K562 (cell line): ENCODE measurements around the gene MED15. TPM values are rescaled to one million over a fixed set of nuclear protein-coding genes. Genes with fewer than 3 reads are reported as not detected.
A peak's percentile ranks its signal among the peaks of the same experiment; 100 is the strongest.

ENCODE experiments used
- E2F3 ChIP-seq: fragments of 250-450 bp; sonication (Bioruptor Pico); IDR thresholded peaks from 2 replicates; pipeline ENCODE4 v1.4.0; 2020; ENCODE audit warnings: mild to moderate bottlenecking
- EZH2 ChIP-seq: IDR thresholded peaks from 2 replicates; pipeline ENCODE4 v1.6.1; 2012; ENCODE audit warnings: low read depth, mild to moderate bottlenecking, inconsistent platforms, low read length, borderline replicate concordance
- HDAC2 ChIP-seq: fragments of 450-650 bp; IDR thresholded peaks from 2 replicates; pipeline ENCODE4 v1.6.1; 2016; ENCODE audit warnings: mild to moderate bottlenecking
- JUN ChIP-seq, 2 experiments: sonication (generic) in 1 of 2; formaldehyde crosslinking in 1 of 2; IDR thresholded peaks; 2 replicates each; pipeline versions ENCODE4 v1.6.1 to v1.8.0; 2012 to 2022; ENCODE audit warnings: borderline replicate concordance in 2 of 2, mild to moderate bottlenecking in 2 of 2, improper control_type of control experiment in 1 of 2, low read depth in 1 of 2, low read length in 1 of 2, missing genetic modification reagents in 1 of 2
- KLF13 ChIP-seq: fragments of 450-650 bp; IDR thresholded peaks from 2 replicates; pipeline ENCODE4 v1.6.1; 2016; ENCODE audit warnings: missing genetic modification characterization, low read depth, mild to moderate bottlenecking, missing compliant biosample characterization, moderate library complexity, borderline replicate concordance
- SMARCC2 ChIP-seq: fragments of 450-650 bp; IDR thresholded peaks from 2 replicates; pipeline ENCODE4 v1.6.1; 2017; ENCODE audit warnings: antibody characterized with exemption, moderate library complexity, mild to moderate bottlenecking, low read depth
- STAT5A ChIP-seq: IDR thresholded peaks from 2 replicates; pipeline ENCODE4 v1.6.1; 2012; ENCODE audit warnings: low read length, inconsistent platforms, borderline replicate concordance
- ZNF764 ChIP-seq: fragments of 250-450 bp; sonication (Bioruptor Pico); IDR thresholded peaks from 2 replicates; pipeline ENCODE4 v1.4.0; 2020; ENCODE audit warnings: low read depth, mild to moderate bottlenecking, moderate library complexity
- polyA plus RNA-seq, 8 experiments: library from polyadenylated mRNA; depleted of rRNA in 4 of 8; stranded (reverse) in 5 of 8; unstranded in 3 of 8; fragments of >200 nt; fragmentation: Nextera tagmentation in 2 of 8; fragmentation: Illumina TruSeq in 1 of 8; extraction: Ambion mirVana in 2 of 8; extraction: Trizol in 1 of 8; gene quantifications; 2 replicates each; pipeline versions ENCODE4 v1.2.1 to v1.2.3, GENCODE V29; 2011 to 2014; ENCODE audit warnings: inconsistent platforms in 1 of 8, missing spikeins in 1 of 8
- total RNA-seq, 7 experiments: library from RNA; depleted of rRNA in 6 of 7; stranded (reverse); fragments of >200 nt in 6 of 7; fragmentation: Illumina TruSeq in 2 of 7; extraction: Trizol in 2 of 7; gene quantifications; 2 replicates each; pipeline versions ENCODE4 v1.2.1 to v1.2.3, GENCODE V29; 2011 to 2021; ENCODE audit warnings: low replicate concordance in 1 of 7
- TF ChIP-seq, protein P1 (sequence below), 2 experiments: fragments of 150-350 bp in 1 of 2; IDR thresholded peaks; 2 replicates each; pipeline ENCODE4 v1.6.1; 2012 to 2016; ENCODE audit warnings: low read depth in 2 of 2, low read length in 2 of 2, mild to moderate bottlenecking in 1 of 2, moderate library complexity in 1 of 2
- TF ChIP-seq, protein P2 (sequence below), 2 experiments: fragments of 450-650 bp in 1 of 2; sonication (generic) in 1 of 2; formaldehyde crosslinking; conservative IDR thresholded peaks; 2 replicates each; pipeline versions ENCODE4 v1.4.0 to v1.8.1; 2020 to 2022; ENCODE audit warnings: mild to moderate bottlenecking in 1 of 2, missing genetic modification reagents in 1 of 2
- TF ChIP-seq, protein P3 (sequence below): fragments of 250-450 bp; sonication (Bioruptor Pico); IDR thresholded peaks from 2 replicates; pipeline ENCODE4 v1.4.0; 2020

MED15 gene
- total and polyA plus RNA-seq, 9 of the 15 experiments (the other 6 are each of a cell fraction or from before 2014, with no cell fraction given), result 4.0 to 271 (median 60.1) TPM

DNA sequence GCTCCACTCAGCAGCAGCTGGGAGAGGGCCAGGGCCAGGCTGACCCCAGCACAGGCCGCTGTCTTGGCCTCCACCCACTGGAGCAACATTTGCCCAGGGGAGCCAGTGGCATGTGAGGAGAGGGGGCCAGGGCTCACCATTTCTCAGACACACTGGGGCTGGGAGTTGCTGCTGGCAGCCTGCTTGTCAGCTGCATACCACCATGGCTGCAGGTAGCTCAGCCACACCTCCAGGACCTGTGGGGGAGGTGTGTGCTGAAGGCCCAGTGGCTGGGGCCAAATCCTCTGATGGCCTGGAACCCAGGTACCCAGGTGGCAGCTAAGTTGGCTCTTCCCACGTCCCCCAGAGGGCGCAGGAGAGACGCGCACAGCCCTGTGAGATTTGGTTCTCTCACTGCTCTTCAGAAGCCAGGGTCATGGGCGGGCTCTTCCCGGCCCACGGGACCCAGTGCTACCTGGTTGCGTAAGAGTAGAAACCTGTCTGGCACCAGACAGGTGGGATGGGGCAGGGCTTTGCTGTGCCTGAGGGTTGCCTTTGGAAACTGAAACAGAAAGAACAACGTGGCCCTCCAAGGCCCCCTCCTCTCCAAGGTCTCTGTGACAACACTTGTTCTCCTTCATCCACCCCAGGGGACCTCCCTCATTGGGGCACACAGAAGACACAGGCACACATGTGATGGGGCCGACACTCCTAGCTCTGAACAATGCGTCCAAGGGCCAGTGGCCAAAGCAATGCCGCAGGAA lies 98.8 kb downstream of the MED15 start (continued):
- TF ChIP-seq, protein P1, sequence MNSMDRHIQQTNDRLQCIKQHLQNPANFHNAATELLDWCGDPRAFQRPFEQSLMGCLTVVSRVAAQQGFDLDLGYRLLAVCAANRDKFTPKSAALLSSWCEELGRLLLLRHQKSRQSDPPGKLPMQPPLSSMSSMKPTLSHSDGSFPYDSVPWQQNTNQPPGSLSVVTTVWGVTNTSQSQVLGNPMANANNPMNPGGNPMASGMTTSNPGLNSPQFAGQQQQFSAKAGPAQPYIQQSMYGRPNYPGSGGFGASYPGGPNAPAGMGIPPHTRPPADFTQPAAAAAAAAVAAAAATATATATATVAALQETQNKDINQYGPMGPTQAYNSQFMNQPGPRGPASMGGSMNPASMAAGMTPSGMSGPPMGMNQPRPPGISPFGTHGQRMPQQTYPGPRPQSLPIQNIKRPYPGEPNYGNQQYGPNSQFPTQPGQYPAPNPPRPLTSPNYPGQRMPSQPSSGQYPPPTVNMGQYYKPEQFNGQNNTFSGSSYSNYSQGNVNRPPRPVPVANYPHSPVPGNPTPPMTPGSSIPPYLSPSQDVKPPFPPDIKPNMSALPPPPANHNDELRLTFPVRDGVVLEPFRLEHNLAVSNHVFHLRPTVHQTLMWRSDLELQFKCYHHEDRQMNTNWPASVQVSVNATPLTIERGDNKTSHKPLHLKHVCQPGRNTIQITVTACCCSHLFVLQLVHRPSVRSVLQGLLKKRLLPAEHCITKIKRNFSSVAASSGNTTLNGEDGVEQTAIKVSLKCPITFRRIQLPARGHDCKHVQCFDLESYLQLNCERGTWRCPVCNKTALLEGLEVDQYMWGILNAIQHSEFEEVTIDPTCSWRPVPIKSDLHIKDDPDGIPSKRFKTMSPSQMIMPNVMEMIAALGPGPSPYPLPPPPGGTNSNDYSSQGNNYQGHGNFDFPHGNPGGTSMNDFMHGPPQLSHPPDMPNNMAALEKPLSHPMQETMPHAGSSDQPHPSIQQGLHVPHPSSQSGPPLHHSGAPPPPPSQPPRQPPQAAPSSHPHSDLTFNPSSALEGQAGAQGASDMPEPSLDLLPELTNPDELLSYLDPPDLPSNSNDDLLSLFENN (IDR thresholded peaks at IDR 0.05; ENCODE audit: low read depth in 2 of 2, low read length in 2 of 2), result peak in 1 of 2 experiments; percentile 29; a peak in 1 of 4 replicates
- no peak; the same call in 1 of the 2 replicates for TF ChIP-seq HDAC2
- no peak for TF ChIP-seq SMARCC2
- TF ChIP-seq EZH2, result no peak
- no peak for TF ChIP-seq KLF13 (tag)
- peak; percentile 79 for TF ChIP-seq E2F3 (CRISPR knock-in tag)
- TF ChIP-seq STAT5A, result no peak
- TF ChIP-seq, protein P2, sequence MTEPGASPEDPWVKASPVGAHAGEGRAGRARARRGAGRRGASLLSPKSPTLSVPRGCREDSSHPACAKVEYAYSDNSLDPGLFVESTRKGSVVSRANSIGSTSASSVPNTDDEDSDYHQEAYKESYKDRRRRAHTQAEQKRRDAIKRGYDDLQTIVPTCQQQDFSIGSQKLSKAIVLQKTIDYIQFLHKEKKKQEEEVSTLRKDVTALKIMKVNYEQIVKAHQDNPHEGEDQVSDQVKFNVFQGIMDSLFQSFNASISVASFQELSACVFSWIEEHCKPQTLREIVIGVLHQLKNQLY (CRISPR knock-in tag; conservative IDR thresholded peaks at IDR 0.05), result 0 out of 4 replicates have a peak, but pooled peaks of 1 of the 2 experiments have one; percentile 84
- peak; percentile 59; the same call in 1 of the 2 replicates for TF ChIP-seq ZNF764 (CRISPR knock-in tag)
- TF ChIP-seq JUN (IDR thresholded peaks at IDR 0.05; ENCODE audit: borderline replicate concordance, low read depth, low read length), result peak; percentile 72; the same call in 1 of the 2 replicates
- TF ChIP-seq JUN (CRISPR knock-in tag; IDR thresholded peaks at IDR 0.05; ENCODE audit: borderline replicate concordance), result no peak
- TF ChIP-seq, protein P3, sequence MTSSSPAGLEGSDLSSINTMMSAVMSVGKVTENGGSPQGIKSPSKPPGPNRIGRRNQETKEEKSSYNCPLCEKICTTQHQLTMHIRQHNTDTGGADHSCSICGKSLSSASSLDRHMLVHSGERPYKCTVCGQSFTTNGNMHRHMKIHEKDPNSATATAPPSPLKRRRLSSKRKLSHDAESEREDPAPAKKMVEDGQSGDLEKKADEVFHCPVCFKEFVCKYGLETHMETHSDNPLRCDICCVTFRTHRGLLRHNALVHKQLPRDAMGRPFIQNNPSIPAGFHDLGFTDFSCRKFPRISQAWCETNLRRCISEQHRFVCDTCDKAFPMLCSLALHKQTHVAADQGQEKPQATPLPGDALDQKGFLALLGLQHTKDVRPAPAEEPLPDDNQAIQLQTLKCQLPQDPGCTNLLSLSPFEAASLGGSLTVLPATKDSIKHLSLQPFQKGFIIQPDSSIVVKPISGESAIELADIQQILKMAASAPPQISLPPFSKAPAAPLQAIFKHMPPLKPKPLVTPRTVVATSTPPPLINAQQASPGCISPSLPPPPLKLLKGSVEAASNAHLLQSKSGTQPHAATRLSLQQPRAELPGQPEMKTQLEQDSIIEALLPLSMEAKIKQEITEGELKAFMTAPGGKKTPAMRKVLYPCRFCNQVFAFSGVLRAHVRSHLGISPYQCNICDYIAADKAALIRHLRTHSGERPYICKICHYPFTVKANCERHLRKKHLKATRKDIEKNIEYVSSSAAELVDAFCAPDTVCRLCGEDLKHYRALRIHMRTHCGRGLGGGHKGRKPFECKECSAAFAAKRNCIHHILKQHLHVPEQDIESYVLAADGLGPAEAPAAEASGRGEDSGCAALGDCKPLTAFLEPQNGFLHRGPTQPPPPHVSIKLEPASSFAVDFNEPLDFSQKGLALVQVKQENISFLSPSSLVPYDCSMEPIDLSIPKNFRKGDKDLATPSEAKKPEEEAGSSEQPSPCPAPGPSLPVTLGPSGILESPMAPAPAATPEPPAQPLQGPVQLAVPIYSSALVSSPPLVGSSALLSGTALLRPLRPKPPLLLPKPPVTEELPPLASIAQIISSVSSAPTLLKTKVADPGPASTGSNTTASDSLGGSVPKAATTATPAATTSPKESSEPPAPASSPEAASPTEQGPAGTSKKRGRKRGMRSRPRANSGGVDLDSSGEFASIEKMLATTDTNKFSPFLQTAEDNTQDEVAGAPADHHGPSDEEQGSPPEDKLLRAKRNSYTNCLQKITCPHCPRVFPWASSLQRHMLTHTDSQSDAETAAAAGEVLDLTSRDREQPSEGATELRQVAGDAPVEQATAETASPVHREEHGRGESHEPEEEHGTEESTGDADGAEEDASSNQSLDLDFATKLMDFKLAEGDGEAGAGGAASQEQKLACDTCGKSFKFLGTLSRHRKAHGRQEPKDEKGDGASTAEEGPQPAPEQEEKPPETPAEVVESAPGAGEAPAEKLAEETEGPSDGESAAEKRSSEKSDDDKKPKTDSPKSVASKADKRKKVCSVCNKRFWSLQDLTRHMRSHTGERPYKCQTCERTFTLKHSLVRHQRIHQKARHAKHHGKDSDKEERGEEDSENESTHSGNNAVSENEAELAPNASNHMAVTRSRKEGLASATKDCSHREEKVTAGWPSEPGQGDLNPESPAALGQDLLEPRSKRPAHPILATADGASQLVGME (CRISPR knock-in tag), result peak; percentile 82; the same call in 1 of the 2 replicates
